HEK293 (cell line): ENCODE data around the gene ATP13A1.

Source experiments
- CTCF ChIA-PET: fragments of 350-600 bp; formaldehyde crosslinking; extraction: SDS; loops from one replicate; lab custom pipeline; 2021; ENCODE audit warnings: antibody characterized with exemption; lab: Yijun Ruan, JAX
- POLR2A ChIA-PET: fragments of 300-600 bp; formaldehyde crosslinking; extraction: SDS; loops from one replicate; lab custom pipeline; 2020; ENCODE audit warnings: antibody characterized with exemption, inconsistent platforms; lab: Yijun Ruan, JAX
- H3K27ac ChIP-seq: fragments of 200-500 bp; sonication (Bioruptor generic); 2 replicates; pipeline ENCODE4 v1.5.1; 2014; ENCODE audit warnings: low read depth, low read length, control low read depth, inconsistent platforms; ENCODE audit errors: extremely low read depth
- H3K36me3 ChIP-seq, 2 experiments: fragments of 200-500 bp in 1 of 2; sonication (Bioruptor generic) in 1 of 2; 1 replicate in 1 of 2; 2 replicates in 1 of 2; pipeline ENCODE4 v1.5.1; 2014 to 2017; ENCODE audit warnings: inconsistent platforms in 2 of 2, low read length in 2 of 2; ENCODE audit not compliant: control insufficient read depth in 2 of 2, insufficient read depth in 1 of 2
- H3K4me1 ChIP-seq: fragments of 200-500 bp; sonication (Bioruptor generic); 2 replicates; pipeline ENCODE4 v1.5.1; 2014; ENCODE audit warnings: mild to moderate bottlenecking, low read length, inconsistent platforms; ENCODE audit not compliant: control insufficient read depth, insufficient read depth
- H3K4me3 ChIP-seq: 2 replicates; pipeline ENCODE4 v1.5.1; 2011; ENCODE audit warnings: low read depth, mild to moderate bottlenecking, control low read depth, low read length, moderate library complexity
- H3K9me3 ChIP-seq: fragments of 200-500 bp; sonication (Bioruptor generic); 2 replicates; pipeline ENCODE4 v1.5.1; 2014; ENCODE audit warnings: low read depth, low read length, inconsistent platforms; ENCODE audit not compliant: control insufficient read depth, insufficient read depth
- GLIS1 ChIP-seq: fragments of 450-650 bp; formaldehyde crosslinking; IDR thresholded peaks from 2 replicates; pipeline ENCODE4 v1.5.1; 2016; ENCODE audit warnings: missing biosample characterization, missing genetic modification characterization
- HOXC10 ChIP-seq: sonication (generic); formaldehyde crosslinking; IDR thresholded peaks from 2 replicates; pipeline ENCODE4 v1.8.1; 2023; ENCODE audit warnings: mild to moderate bottlenecking, missing genetic modification reagents
- SETDB1 ChIP-seq: IDR thresholded peaks from one replicate; pipeline ENCODE4 v1.6.1; 2017; ENCODE audit warnings: mild to moderate bottlenecking, low read length, moderate library complexity, mixed read lengths; ENCODE audit not compliant: insufficient read length
- SP2 ChIP-seq: fragments of 450-650 bp; formaldehyde crosslinking; IDR thresholded peaks from 2 replicates; pipeline ENCODE4 v1.5.1; 2016; ENCODE audit warnings: missing biosample characterization, missing genetic modification characterization
- TRIM28 ChIP-seq: IDR thresholded peaks from 2 replicates; pipeline ENCODE4 v1.6.1; 2011; ENCODE audit warnings: low read length, control low read depth, borderline replicate concordance
- ZNF155 ChIP-seq: fragments of 450-650 bp; formaldehyde crosslinking; IDR thresholded peaks from 2 replicates; pipeline ENCODE4 v1.5.1; 2016; ENCODE audit warnings: missing biosample characterization, missing genetic modification characterization
- ZNF19 ChIP-seq: fragments of 450-650 bp; formaldehyde crosslinking; IDR thresholded peaks from 2 replicates; pipeline ENCODE4; 2016; ENCODE audit warnings: missing biosample characterization, missing genetic modification characterization, low read depth
- ZNF274 ChIP-seq, 2 experiments: fragments of 200-500 bp in 1 of 2; fragments of 450-650 bp in 1 of 2; sonication (Bioruptor generic) in 1 of 2; formaldehyde crosslinking in 1 of 2; IDR thresholded peaks; 2 replicates each; pipeline versions ENCODE4 v1.5.1 to v1.6.1; 2014 to 2016; ENCODE audit warnings: borderline replicate concordance in 1 of 2, inconsistent platforms in 1 of 2, low read length in 1 of 2, missing biosample characterization in 1 of 2, missing genetic modification characterization in 1 of 2
- ZNF37A ChIP-seq: fragments of 450-650 bp; IDR thresholded peaks from 2 replicates; pipeline ENCODE4 v1.5.1; 2018; ENCODE audit warnings: missing biosample characterization, missing genetic modification characterization
- ZNF391 ChIP-seq: fragments of 450-650 bp; formaldehyde crosslinking; IDR thresholded peaks from 2 replicates; pipeline ENCODE4 v1.5.1; 2016; ENCODE audit warnings: low read depth, missing biosample characterization, missing genetic modification characterization, borderline replicate concordance
- ZNF830 ChIP-seq: fragments of 450-650 bp; IDR thresholded peaks from 2 replicates; pipeline ENCODE4 v1.5.0; 2018; ENCODE audit warnings: missing biosample characterization, missing genetic modification characterization, low read depth, mild to moderate bottlenecking, moderate library complexity
- ZSCAN4 ChIP-seq: fragments of 450-650 bp; formaldehyde crosslinking; IDR thresholded peaks from 2 replicates; pipeline ENCODE4 v1.5.1; 2017; ENCODE audit warnings: missing biosample characterization, missing genetic modification characterization
- TF ChIP-seq, protein P1 (sequence below): fragments of 450-650 bp; formaldehyde crosslinking; conservative IDR thresholded peaks from 2 replicates; pipeline ENCODE4 v1.5.1; 2016; ENCODE audit warnings: low read depth, missing biosample characterization, missing genetic modification characterization

The ATP13A1 gene

DNA sequence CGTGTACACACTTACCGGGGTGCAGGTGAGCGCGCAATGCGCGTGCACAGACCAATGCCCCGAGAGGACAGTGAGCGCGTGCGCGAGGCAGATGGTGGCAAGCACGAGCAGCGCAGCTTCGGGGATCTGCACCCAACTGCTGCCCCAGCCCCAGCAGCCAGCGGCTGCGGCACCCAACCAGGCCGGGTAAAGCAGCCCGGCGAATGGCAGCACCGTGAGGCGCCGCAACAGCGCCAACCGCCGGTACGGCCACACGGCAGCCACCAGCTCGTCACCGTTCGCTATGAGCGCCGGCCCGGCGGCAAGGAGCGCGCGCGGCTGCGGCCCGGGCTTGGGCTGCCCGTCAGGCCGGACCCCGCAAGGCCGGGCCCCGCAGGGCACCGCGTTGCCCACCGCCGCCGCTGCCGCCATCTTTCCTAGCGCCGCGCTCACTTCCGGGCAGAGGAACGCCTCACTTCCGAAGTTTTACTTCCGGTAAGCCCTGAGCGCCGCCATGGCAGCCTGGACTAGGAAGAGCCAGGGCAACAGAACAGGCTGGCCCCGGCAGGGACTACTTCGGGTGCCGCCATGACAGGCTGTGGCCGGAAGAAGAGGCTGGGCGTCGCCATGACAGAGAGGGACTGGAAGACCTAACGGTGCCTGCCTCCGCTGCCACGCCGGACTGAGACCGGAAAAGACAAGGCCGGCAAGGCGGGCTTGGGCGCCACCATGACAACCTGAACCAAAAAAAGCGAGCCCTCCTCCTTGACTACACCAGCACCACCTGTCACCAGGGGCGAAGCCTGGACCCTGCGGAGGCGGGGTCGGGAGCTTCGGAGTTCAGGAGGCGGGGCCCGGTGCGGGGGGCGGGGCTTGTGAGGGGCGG, at the start of gene ATP13A1 (continued):
- TF ChIP-seq, protein P1, sequence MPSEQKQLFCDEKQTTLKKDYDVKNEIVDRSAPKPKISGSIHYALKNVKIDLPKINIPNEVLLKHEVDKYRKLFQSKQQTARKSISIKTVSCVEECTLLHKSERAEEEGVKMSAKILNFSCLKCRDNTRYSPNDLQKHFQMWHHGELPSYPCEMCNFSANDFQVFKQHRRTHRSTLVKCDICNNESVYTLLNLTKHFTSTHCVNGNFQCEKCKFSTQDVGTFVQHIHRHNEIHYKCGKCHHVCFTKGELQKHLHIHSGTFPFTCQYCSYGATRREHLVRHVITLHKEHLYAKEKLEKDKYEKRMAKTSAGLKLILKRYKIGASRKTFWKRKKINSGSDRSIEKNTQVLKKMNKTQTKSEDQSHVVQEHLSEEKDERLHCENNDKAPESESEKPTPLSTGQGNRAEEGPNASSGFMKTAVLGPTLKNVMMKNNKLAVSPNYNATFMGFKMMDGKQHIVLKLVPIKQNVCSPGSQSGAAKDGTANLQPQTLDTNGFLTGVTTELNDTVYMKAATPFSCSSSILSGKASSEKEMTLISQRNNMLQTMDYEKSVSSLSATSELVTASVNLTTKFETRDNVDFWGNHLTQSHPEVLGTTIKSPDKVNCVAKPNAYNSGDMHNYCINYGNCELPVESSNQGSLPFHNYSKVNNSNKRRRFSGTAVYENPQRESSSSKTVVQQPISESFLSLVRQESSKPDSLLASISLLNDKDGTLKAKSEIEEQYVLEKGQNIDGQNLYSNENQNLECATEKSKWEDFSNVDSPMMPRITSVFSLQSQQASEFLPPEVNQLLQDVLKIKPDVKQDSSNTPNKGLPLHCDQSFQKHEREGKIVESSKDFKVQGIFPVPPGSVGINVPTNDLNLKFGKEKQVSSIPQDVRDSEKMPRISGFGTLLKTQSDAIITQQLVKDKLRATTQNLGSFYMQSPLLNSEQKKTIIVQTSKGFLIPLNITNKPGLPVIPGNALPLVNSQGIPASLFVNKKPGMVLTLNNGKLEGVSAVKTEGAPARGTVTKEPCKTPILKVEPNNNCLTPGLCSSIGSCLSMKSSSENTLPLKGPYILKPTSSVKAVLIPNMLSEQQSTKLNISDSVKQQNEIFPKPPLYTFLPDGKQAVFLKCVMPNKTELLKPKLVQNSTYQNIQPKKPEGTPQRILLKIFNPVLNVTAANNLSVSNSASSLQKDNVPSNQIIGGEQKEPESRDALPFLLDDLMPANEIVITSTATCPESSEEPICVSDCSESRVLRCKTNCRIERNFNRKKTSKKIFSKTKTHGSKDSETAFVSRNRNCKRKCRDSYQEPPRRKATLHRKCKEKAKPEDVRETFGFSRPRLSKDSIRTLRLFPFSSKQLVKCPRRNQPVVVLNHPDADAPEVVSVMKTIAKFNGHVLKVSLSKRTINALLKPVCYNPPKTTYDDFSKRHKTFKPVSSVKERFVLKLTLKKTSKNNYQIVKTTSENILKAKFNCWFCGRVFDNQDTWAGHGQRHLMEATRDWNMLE (tag by site-specific recombination), result peak; percentile 65
- TF ChIP-seq ZNF830 (tag by site-specific recombination) (no peak), SP2 (tag by site-specific recombination) (peak; percentile 82), ZNF19 (tag by site-specific recombination) (no peak)

DNA sequence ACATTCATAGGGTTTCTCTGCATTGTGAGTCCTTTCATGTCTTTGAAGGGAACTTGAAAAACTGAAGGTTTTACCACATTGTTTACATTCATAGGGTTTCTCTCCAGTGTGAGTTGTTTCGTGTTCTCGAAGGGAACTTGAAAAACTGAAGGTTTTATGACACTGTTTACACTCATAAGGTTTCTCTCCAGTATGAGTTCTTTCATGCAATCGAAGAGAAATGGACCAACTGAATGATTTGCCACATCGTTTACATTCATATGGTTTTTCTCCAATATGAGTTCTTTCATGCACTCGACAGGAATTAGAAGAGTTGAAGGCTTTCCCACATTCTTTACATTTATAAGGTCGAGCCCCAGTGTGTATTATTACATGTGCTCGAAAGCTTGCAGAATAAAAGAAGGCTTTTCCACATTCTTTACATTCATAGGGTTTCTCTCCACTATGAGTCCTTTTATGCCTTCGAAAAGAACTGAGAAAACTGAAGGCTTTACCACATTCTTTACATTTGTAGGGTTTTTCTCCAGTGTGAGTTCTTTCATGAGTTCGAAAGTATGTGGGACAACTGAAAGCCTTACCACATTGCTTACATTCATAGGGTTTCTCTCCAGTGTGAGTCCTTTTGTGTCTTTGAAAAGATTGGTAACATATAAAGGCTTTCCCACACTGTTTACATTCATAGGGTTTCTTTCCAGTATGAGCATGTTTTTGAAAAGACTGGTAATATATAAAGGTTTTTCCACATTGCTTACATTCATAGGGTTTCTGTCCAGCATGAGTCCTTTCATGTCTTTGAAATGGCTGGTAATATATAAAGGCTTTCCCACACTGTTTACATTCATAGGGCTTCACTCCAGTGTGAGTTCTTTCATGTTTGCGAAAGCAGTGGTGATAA, 48.7 kb upstream of the ATP13A1 start:
- no peak for TF ChIP-seq HOXC10 (CRISPR knock-in tag)
- TF ChIP-seq ZNF274 (IDR thresholded peaks at IDR 0.05; ENCODE audit: low read length), result peak; percentile 70
- peak; percentile 63; the same call in 1 of the 2 replicates for TF ChIP-seq ZNF274 (tag by site-specific recombination; IDR thresholded peaks at IDR 0.05; ENCODE audit: borderline replicate concordance)
- TF ChIP-seq SETDB1, result peak; percentile 97
- no peak for TF ChIP-seq ZNF391 (tag by site-specific recombination)
- peak; percentile 84; the same call in 1 of the 2 replicates for TF ChIP-seq TRIM28
- no peak for TF ChIP-seq ZSCAN4 (tag by site-specific recombination)
- no peak for TF ChIP-seq GLIS1 (tag by site-specific recombination)
- POLR2A ChIA-PET, result no interaction called here
- Histone ChIP-seq H3K4me1 (no peaks in the 10 kb centered on the region), H3K4me3 (no peak overlapping the region), H3K9me3 (no peaks in the 10 kb centered on the region; the same call in 1 of the 2 replicates), H3K27ac (no peak overlapping the region), H3K36me3 (peaks cover 10 to 43% of the 10 kb centered on the region in 2 experiments; a peak in 2 of 3 replicates)
- CTCF ChIA-PET, result no interaction called here

DNA sequence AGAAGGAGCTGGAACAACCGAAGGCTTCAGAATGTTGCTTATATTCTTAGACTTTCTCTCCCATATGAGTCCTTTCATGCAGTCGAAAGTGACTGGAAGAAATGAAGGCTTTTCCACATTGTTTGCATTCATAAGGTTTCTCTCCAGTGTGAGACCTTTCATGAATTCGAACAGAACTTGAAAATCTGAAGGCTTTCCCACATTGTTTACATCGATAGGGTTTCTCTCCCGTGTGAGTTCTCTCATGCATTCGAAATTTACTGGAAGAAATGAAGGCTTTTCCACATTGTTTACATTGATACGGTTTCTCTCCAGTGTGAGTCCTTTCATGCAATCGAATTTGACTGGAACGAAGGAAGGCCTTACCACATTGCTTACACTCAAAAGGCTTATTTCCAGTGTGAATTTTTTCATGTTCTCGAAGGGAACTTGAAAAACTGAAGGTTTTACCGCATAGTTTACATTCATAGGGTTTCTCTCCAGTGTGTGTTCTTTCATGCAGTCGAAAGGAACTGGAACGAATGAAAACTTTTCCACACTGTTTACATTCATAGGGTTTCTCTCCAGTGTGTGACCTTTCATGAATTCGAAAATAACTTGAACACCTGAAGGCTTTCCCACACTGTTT, 47.9 kb upstream of the ATP13A1 start:
- H3K9me3 ChIP-seq, result no peaks in the 10 kb centered on the region; the same call in 1 of the 2 replicates
- no peak overlapping the region for H3K27ac ChIP-seq
- no peaks in the 10 kb centered on the region for H3K4me1 ChIP-seq
- H3K36me3 ChIP-seq, result peaks cover 10 to 40% of the 10 kb centered on the region in 2 experiments; a peak in 2 of 3 replicates
- TF ChIP-seq SETDB1 (peak; percentile 97), ZNF37A (tag by site-specific recombination) (no peak), ZNF274 (IDR thresholded peaks at IDR 0.05; ENCODE audit: low read length) (0 out of 2 replicates have a peak, but pooled peaks have one; percentile 48), ZNF274 (tag by site-specific recombination; IDR thresholded peaks at IDR 0.05; ENCODE audit: borderline replicate concordance) (peak; percentile 86; the same call in 1 of the 2 replicates), TRIM28 (peak; percentile 58; the same call in 1 of the 2 replicates), ZNF155 (tag by site-specific recombination) (no peak)
- ChIA-PET POLR2A (no interaction called here), CTCF (no interaction called here)
- H3K4me3 ChIP-seq, result no peak overlapping the region
